Measurements from ENCODE around the gene BLACAT1. TPM values are rescaled to one million over a fixed set of nuclear protein-coding genes. Genes with fewer than 3 reads are reported as not detected.

Gene BLACAT1
- total RNA-seq, 1 donor from 2014 or later: 13.9 TPM

DNA sequence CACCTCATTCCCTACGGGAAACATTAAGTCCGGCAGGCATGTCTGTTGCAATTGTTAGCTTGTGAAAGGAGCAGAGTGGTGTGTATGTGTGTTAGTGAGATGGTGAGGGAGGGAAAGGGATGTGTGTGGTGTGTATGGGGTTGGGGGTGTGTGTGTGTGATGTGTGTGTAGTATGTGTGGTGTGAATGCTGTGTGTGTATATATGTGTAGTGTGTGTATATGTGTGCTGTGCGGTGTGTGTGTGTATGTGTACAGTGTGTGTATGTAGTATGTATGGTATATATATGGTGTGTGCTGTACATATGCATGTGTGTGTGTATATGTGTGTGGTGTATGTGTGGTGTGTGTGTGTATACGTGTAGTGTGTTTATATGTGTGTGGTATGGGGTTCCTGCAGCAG lies 20.8 kb upstream of the BLACAT1 start:
- no peaks in the 10 kb centered on the region for H3K36me3 Mint-ChIP-seq

DNA sequence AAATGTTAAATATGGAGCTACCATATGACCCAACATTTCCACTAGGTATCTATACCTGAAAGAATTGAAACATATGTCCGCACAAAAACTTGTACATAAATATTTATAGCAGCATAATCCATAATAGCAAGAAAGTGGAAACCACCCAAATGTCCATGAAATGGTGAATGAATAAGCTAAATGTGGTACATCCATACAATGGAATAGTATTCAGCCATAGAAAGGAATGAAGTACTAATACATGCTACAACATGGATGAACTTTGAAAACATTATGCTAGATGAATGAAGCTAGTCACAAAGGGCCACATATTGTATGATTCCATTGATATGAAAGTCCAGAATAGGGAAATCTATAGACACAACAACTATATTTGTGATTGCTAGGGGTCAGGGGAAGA lies 20.0 kb upstream of the BLACAT1 start:
- H3K27ac Mint-ChIP-seq: no peak overlapping the region
- no peak overlapping the region for H3K27ac ChIP-seq
- H3K4me1 Mint-ChIP-seq: peaks cover 29% of the 10 kb centered on the region
- no peaks in the 10 kb centered on the region for H3K36me3 ChIP-seq
- no peak overlapping the region for H3K4me3 ChIP-seq
- H3K9me3 ChIP-seq (ENCODE audit: low read depth): no peaks in the 10 kb centered on the region
- H2AFZ ChIP-seq (replicated peaks): no peak overlapping the region
- H3K4me2 ChIP-seq: no peak overlapping the region
- H3K9ac ChIP-seq: no peak overlapping the region
- H3K79me2 ChIP-seq (ENCODE audit: low read depth): no peaks in the 10 kb centered on the region
- no peaks in the 10 kb centered on the region for H3K36me3 Mint-ChIP-seq
- H3K4me1 ChIP-seq: peaks cover 9% of the 10 kb centered on the region
- DNase-seq (ENCODE audit: low spot score): no peak
- no peaks in the 10 kb centered on the region for H3F3A ChIP-seq (ENCODE audit: low read depth)
- peaks cover 20% of the 10 kb centered on the region for H3K27me3 Mint-ChIP-seq (ENCODE audit: insufficient read depth, low read depth)
- H3K27me3 ChIP-seq: peaks cover 43% of the 10 kb centered on the region
- H3K9me3 Mint-ChIP-seq: peaks cover 12% of the 10 kb centered on the region
- H4K20me1 ChIP-seq (ENCODE audit: low read depth): no peaks in the 10 kb centered on the region
- TF ChIP-seq EZH2 (IDR thresholded peaks at IDR 0.05): no peak
- no peak for TF ChIP-seq EZH2phosphoT487 (IDR thresholded peaks at IDR 0.05)
- no peak overlapping the region for H3K4me3 Mint-ChIP-seq

More for the DNA sequence above, 20.8 kb upstream of the BLACAT1 start:
- no peak overlapping the region for H3K4me2 ChIP-seq
- peaks cover 43% of the 10 kb centered on the region for H3K27me3 ChIP-seq
- TF ChIP-seq, protein P1, sequence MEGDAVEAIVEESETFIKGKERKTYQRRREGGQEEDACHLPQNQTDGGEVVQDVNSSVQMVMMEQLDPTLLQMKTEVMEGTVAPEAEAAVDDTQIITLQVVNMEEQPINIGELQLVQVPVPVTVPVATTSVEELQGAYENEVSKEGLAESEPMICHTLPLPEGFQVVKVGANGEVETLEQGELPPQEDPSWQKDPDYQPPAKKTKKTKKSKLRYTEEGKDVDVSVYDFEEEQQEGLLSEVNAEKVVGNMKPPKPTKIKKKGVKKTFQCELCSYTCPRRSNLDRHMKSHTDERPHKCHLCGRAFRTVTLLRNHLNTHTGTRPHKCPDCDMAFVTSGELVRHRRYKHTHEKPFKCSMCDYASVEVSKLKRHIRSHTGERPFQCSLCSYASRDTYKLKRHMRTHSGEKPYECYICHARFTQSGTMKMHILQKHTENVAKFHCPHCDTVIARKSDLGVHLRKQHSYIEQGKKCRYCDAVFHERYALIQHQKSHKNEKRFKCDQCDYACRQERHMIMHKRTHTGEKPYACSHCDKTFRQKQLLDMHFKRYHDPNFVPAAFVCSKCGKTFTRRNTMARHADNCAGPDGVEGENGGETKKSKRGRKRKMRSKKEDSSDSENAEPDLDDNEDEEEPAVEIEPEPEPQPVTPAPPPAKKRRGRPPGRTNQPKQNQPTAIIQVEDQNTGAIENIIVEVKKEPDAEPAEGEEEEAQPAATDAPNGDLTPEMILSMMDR (IDR thresholded peaks at IDR 0.05): no peak
- TF ChIP-seq EZH2 (IDR thresholded peaks at IDR 0.05) (no peak), EZH2phosphoT487 (IDR thresholded peaks at IDR 0.05) (no peak)
- Mint-ChIP-seq H3K9me3 (peaks cover 12% of the 10 kb centered on the region), H3K27ac (no peak overlapping the region), H3K4me1 (peaks cover 35% of the 10 kb centered on the region), H3K27me3 (ENCODE audit: insufficient read depth, low read depth) (peaks cover 22% of the 10 kb centered on the region), H3K4me3 (no peak overlapping the region)
- no peaks in the 10 kb centered on the region for H3K36me3 ChIP-seq
- no peaks in the 10 kb centered on the region for H3K9me3 ChIP-seq (ENCODE audit: low read depth)
- no peak overlapping the region for H3K4me3 ChIP-seq
- H3K4me1 ChIP-seq: peaks cover 16% of the 10 kb centered on the region
- no peak for DNase-seq (ENCODE audit: low spot score)
- no peaks in the 10 kb centered on the region for H3K79me2 ChIP-seq (ENCODE audit: low read depth)
- peaks cover 6% of the 10 kb centered on the region for H4K20me1 ChIP-seq (ENCODE audit: low read depth)
- H3K27ac ChIP-seq: no peak overlapping the region
- no peak overlapping the region for H3K9ac ChIP-seq
- no peak overlapping the region for H2AFZ ChIP-seq (replicated peaks)
- peaks cover 7% of the 10 kb centered on the region for H3F3A ChIP-seq (ENCODE audit: low read depth)

DNA sequence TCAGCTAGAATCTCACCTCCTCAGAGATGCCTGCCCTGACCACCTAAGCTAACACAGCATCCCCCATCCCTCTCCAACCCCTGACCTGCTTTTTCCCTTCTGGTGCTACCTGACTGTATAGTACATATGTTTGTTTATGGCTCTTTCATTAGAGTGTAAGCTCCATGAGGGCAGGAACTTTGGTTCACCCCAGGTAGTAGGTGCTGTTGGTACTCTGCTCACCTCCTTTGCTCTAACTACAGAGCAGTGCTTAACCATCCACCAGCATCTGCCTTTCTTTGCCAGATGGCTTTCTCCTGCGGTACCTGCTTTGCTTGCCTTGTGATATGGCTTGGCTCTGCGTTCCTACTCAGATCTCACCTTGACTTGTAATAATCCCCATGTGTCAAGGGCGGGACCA lies 18.7 kb upstream of the BLACAT1 start:
- Histone ChIP-seq H3K9ac (no peak overlapping the region), H3K27ac (no peak overlapping the region), H3K79me2 (ENCODE audit: low read depth) (no peaks in the 10 kb centered on the region), H3F3A (ENCODE audit: low read depth) (no peaks in the 10 kb centered on the region), H3K9me3 (ENCODE audit: low read depth) (no peaks in the 10 kb centered on the region), H3K4me3 (no peak overlapping the region), H3K4me1 (peaks cover 5% of the 10 kb centered on the region), H2AFZ (replicated peaks) (no peak overlapping the region), H3K36me3 (no peaks in the 10 kb centered on the region), H3K4me2 (no peak overlapping the region), H4K20me1 (ENCODE audit: low read depth) (no peaks in the 10 kb centered on the region), H3K27me3 (peaks cover 31% of the 10 kb centered on the region)
- H3K27ac Mint-ChIP-seq: no peak overlapping the region
- no peaks in the 10 kb centered on the region for H3K36me3 Mint-ChIP-seq
- DNase-seq (ENCODE audit: low spot score): no peak
- peaks cover 21% of the 10 kb centered on the region for H3K4me1 Mint-ChIP-seq
- TF ChIP-seq EZH2 (IDR thresholded peaks at IDR 0.05): no peak
- TF ChIP-seq EZH2phosphoT487 (IDR thresholded peaks at IDR 0.05): no peak
- TF ChIP-seq, protein P1 (IDR thresholded peaks at IDR 0.05): no peak
- peaks cover 23% of the 10 kb centered on the region for H3K27me3 Mint-ChIP-seq (ENCODE audit: insufficient read depth, low read depth)
- H3K9me3 Mint-ChIP-seq: peaks cover 12% of the 10 kb centered on the region
- peak overlapping the region; percentile 30 for H3K4me3 Mint-ChIP-seq

DNA sequence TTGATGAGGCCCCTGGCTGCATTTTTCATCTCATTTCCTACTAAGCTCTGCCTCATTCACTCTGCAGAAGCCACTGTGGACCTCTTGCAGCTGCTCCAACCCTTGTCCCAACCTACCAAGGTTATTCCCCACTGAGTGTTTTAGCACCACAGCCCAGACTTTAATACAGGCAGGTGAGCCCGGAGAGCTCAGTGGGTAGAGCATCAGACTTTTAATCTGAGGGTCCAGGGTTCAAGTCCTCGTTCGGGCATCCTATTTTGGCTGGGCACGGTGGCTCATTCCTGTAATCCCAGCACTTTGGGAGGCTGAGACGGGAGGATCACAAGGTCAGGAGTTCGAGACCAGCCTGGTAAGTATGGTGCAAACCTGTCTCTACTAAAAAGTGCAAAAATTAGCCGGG lies 18.1 kb upstream of the BLACAT1 start:
- no peaks in the 10 kb centered on the region for H3K36me3 Mint-ChIP-seq
- no peak for DNase-seq (ENCODE audit: low spot score)
- H3K27ac Mint-ChIP-seq: no peak overlapping the region

More for the DNA sequence above, 18.1 kb upstream of the BLACAT1 start:
- H3F3A ChIP-seq (ENCODE audit: low read depth): no peaks in the 10 kb centered on the region
- Mint-ChIP-seq H3K4me1 (peaks cover 19% of the 10 kb centered on the region), H3K27me3 (ENCODE audit: insufficient read depth, low read depth) (peaks cover 26% of the 10 kb centered on the region), H3K4me3 (no peak overlapping the region), H3K9me3 (peaks cover 12% of the 10 kb centered on the region)
- peaks cover 5% of the 10 kb centered on the region for H3K4me1 ChIP-seq
- TF ChIP-seq, protein P1 (IDR thresholded peaks at IDR 0.05): no peak
- no peak for TF ChIP-seq EZH2phosphoT487 (IDR thresholded peaks at IDR 0.05)
- no peak for TF ChIP-seq EZH2 (IDR thresholded peaks at IDR 0.05)
- no peaks in the 10 kb centered on the region for H3K9me3 ChIP-seq (ENCODE audit: low read depth)
- H3K79me2 ChIP-seq (ENCODE audit: low read depth): no peaks in the 10 kb centered on the region
- no peaks in the 10 kb centered on the region for H3K36me3 ChIP-seq
- H3K4me2 ChIP-seq: no peak overlapping the region
- H3K27me3 ChIP-seq: peaks cover 30% of the 10 kb centered on the region
- H4K20me1 ChIP-seq (ENCODE audit: low read depth): no peaks in the 10 kb centered on the region
- no peak overlapping the region for H2AFZ ChIP-seq (replicated peaks)
- no peak overlapping the region for H3K4me3 ChIP-seq
- H3K9ac ChIP-seq: no peak overlapping the region
- H3K27ac ChIP-seq: no peak overlapping the region
